Chondrocyte (in vitro differentiated cells): Measurements from ENCODE around the gene CLIC4. TPM values are rescaled to one million over a fixed set of nuclear protein-coding genes. Genes with fewer than 3 reads are reported as not detected.

ENCODE experiments used
- DNase-seq: peaks from one replicate; pipeline ENCODE4 v3.0.0; 2021; ENCODE audit warnings: mixed read lengths, low spot score
- H3K27ac Mint-ChIP-seq: one replicate; pipeline ENCODE4 v1.8.0; 2021; ENCODE audit warnings: mild to moderate bottlenecking, moderate library complexity, mixed read lengths; ENCODE audit not compliant: unreplicated experiment
- H3K27me3 Mint-ChIP-seq: 2 replicates; pipeline ENCODE4 v1.8.0; 2021; ENCODE audit warnings: low read depth, mixed read lengths
- H3K36me3 Mint-ChIP-seq: 2 replicates; pipeline ENCODE4 v1.8.0; 2021; ENCODE audit warnings: low read depth, mixed read lengths
- H3K4me1 Mint-ChIP-seq: 2 replicates; pipeline ENCODE4 v1.8.0; 2021; ENCODE audit warnings: low read depth, mild to moderate bottlenecking, mixed read lengths
- H3K4me3 Mint-ChIP-seq: one replicate; pipeline ENCODE4 v1.8.0; 2021; ENCODE audit warnings: mild to moderate bottlenecking, moderate library complexity, mixed read lengths; ENCODE audit not compliant: unreplicated experiment
- H3K9me3 Mint-ChIP-seq: 2 replicates; pipeline ENCODE4 v1.8.0; 2021; ENCODE audit warnings: low read depth, mixed read lengths
- total RNA-seq: library from RNA; stranded (reverse); gene quantifications from 3 replicates; pipeline ENCODE4 v1.2.1, GENCODE V29; 2021
- TF ChIP-seq, protein P1 (sequence below): fragments of 200-600 bp; sonication (generic); IDR thresholded peaks from 2 replicates; pipeline ENCODE4 v1.5.0; 2021; ENCODE audit warnings: antibody characterized with exemption, mild to moderate bottlenecking, moderate library complexity

CLIC4 gene
- total RNA-seq, 1 donor from 2014 or later = 411 TPM

DNA sequence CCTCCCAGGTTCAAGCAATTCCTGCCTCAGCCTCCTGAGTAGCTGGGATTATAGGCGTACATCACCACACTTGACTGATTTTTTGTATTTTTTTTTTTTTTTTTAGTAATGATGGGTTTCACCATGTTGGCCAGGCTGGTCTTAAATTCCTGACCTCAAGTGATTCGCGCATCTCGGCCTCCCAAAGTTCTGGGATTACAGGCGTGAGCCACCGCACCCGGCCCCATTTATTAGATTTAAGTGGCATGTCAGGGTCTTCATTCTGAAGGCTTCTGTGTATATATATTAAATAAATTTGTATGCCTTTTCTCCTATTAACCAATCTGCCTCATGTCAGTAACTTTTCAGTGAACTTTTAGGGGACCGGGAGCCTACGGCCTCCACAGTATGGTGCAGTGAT lies 6.0 kb upstream of the CLIC4 start:
- H3K9me3 Mint-ChIP-seq = no peaks in the 10 kb centered on the region
- H3K27me3 Mint-ChIP-seq = no peaks in the 10 kb centered on the region
- H3K4me3 Mint-ChIP-seq = no peak overlapping the region
- DNase-seq = no peak
- no peaks in the 10 kb centered on the region for H3K36me3 Mint-ChIP-seq
- H3K4me1 Mint-ChIP-seq = peaks cover 38% of the 10 kb centered on the region
- TF ChIP-seq, protein P1, sequence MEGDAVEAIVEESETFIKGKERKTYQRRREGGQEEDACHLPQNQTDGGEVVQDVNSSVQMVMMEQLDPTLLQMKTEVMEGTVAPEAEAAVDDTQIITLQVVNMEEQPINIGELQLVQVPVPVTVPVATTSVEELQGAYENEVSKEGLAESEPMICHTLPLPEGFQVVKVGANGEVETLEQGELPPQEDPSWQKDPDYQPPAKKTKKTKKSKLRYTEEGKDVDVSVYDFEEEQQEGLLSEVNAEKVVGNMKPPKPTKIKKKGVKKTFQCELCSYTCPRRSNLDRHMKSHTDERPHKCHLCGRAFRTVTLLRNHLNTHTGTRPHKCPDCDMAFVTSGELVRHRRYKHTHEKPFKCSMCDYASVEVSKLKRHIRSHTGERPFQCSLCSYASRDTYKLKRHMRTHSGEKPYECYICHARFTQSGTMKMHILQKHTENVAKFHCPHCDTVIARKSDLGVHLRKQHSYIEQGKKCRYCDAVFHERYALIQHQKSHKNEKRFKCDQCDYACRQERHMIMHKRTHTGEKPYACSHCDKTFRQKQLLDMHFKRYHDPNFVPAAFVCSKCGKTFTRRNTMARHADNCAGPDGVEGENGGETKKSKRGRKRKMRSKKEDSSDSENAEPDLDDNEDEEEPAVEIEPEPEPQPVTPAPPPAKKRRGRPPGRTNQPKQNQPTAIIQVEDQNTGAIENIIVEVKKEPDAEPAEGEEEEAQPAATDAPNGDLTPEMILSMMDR = no peak
- H3K27ac Mint-ChIP-seq = no peak overlapping the region

DNA sequence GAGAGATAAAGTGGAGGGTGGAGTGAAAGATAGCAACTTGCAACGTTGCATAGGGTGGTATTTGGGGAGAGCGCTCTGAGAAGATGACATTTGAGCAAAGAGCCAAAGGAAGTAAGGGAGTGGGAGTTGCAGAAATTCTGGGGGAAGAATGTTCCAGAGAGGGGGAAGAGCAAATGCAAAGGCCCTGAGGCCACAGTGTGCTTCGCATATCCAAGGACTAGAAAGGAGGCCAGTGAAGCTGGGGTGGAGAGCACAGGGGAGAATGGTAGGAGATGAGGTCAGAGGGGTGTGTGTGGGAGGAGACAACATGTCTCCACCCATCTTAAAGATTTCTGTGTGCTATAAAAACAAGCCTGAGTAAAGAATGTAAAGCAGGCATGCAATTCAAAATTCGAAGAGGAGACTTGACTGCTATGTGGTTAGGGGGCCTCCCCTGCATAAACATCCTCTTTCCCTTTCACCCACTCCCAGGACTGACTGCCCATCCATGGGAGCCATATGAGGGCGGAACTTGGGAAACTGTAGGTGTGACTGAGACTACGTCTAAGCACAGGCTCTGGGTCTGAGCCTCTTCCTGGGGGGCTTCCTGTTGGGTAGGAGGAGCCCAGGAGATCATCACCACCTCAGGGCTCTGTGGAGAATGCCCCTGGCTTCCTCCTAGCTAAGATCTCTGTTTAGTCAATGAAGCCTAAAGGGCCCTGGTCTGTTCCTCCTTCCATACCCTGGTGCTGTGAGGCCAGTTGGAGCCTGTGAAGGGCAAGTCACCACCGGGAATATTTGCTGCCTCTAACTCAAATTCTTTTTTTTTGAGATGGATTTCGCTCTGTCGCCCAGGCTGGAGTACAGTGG lies 2.9 kb upstream of the CLIC4 start:
- TF ChIP-seq, protein P1 = no peak
- H3K36me3 Mint-ChIP-seq = peaks cover 4% of the 10 kb centered on the region
- H3K27me3 Mint-ChIP-seq = no peaks in the 10 kb centered on the region
- peaks cover 36% of the 10 kb centered on the region for H3K4me1 Mint-ChIP-seq
- H3K27ac Mint-ChIP-seq = peak overlapping the region; percentile 93
- H3K4me3 Mint-ChIP-seq = no peak overlapping the region
- H3K9me3 Mint-ChIP-seq = no peaks in the 10 kb centered on the region
- no peak for DNase-seq

DNA sequence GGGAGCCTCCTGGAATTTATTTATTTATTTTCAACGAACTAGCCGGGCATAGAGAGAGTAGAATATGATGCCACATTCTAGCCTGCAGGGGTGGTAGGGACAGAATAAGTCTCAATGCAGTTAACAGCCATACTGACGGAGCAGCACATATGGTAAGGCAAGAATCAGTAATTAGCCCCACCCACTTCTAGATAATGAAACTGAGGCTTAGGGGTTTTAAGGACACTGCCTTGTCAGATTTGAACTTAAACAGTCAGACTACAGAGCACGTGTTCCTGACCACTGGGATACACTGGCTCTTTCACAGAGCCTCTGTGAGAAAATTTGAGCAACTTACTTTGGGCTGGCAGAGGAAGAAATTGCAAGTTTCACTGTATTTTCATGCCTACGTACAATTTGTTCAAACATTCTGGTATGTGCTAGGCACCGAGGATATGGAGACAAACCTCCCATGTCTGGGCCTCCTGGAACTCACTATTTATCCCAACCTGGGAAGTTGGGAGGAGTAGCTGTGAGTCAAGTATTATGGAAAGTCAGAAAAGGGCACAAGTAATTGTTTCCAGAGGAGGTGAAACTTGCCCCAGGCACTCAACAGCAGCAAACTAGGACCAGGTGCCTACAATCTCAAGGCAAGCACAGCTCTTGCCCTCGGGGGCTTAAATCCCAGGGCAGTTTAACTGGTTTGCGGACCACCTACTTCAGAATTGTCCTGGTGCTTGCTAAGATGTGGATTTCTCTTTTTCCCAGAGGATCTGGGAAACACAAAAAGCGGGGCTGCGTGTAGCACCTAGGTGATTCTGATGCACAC lies 1.6 kb upstream of the CLIC4 start:
- H3K36me3 Mint-ChIP-seq = peaks cover 6% of the 10 kb centered on the region
- peak overlapping the region; percentile 53 for H3K4me3 Mint-ChIP-seq
- no peaks in the 10 kb centered on the region for H3K27me3 Mint-ChIP-seq
- TF ChIP-seq, protein P1 = peak; percentile 38
- no peak for DNase-seq
- H3K4me1 Mint-ChIP-seq = peaks cover 49% of the 10 kb centered on the region
- peak overlapping the region; percentile 93 for H3K27ac Mint-ChIP-seq
- H3K9me3 Mint-ChIP-seq = no peaks in the 10 kb centered on the region

DNA sequence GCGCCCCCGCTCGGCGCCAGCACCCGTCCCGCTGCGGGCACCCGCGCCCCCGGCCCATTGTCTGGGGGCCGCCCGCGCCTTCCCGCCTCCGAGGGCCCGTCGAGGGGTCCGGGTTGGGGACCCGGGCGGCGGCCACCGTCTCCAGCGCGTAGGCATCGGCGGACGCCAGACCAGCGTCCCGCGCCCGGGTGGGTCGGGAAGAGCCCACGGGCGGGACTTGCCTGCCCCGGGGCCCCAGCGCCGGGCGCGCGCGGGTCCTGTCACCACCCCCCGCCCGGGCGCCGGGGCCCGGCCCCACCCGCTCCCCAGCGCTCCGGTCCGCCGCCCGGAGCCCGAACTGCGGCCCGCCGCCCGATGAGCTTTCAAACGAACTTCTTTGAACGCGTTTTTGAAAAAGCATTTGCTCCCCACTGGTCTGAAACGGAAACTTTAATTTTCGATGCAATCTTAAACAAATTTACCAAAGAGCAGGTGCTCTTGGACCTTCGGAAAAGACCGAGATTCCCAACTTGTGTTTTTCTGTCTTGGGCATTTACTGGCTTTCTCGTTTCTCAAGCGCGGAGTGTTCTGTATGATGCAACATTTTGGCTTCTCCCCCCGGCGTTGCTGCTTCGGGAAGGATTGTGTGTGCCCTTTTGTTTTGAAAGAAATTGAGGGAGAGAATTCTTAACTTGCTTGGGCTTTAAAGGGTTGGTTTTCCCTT lies 615 bp downstream of the CLIC4 start:
- DNase-seq = no peak
- Mint-ChIP-seq H3K9me3 (no peaks in the 10 kb centered on the region), H3K4me1 (peaks cover 69% of the 10 kb centered on the region), H3K27ac (peak overlapping the region; percentile 97), H3K27me3 (no peaks in the 10 kb centered on the region), H3K36me3 (peaks cover 6% of the 10 kb centered on the region), H3K4me3 (peak overlapping the region; percentile 94)
- TF ChIP-seq, protein P1 = no peak
